Kidney (tissue), 14 donors: ENCODE measurements around the gene WDR64. TPM values are rescaled to one million over a fixed set of nuclear protein-coding genes. Genes with fewer than 3 reads are reported as not detected.

Source experiments
- DNase-seq, 5 donors: peaks; one replicate each; pipeline ENCODE4 v3.0.0-alpha.2; 2013 to 2020
- FAIRE-seq: peaks from 2 replicates; lab custom pipeline; 2012; peaks lifted over from hg19 to GRCh38; lab: Jason Lieb, UNC
- H3K27ac ChIP-seq, 2 donors: one replicate each; pipeline ENCODE4 v1.7.0; 2013; ENCODE audit warnings: low read depth in 2 of 2, low read length in 2 of 2, inconsistent platforms in 1 of 2
- H3K27me3 ChIP-seq: one replicate; pipeline ENCODE4 v1.7.1; 2013; ENCODE audit warnings: low read length, inconsistent platforms; ENCODE audit not compliant: control insufficient read depth, insufficient read depth
- H3K36me3 ChIP-seq, 3 donors: one replicate each; pipeline versions ENCODE4 v1.7.0 to v1.7.1; 2013; ENCODE audit warnings: low read length in 3 of 3, control low read depth in 1 of 3, inconsistent platforms in 1 of 3; ENCODE audit not compliant: insufficient read depth in 3 of 3, control insufficient read depth in 2 of 3
- H3K4me1 ChIP-seq, 3 donors: one replicate each; pipeline versions ENCODE4 v1.7.0 to v1.7.1; 2013; ENCODE audit warnings: low read length in 3 of 3, inconsistent platforms in 1 of 3, low read depth in 1 of 3; ENCODE audit not compliant: control insufficient read depth in 2 of 3, insufficient read depth in 2 of 3
- H3K4me3 ChIP-seq, 3 donors: one replicate each; pipeline versions ENCODE4 v1.7.0 to v1.8.1; 2013; ENCODE audit warnings: low read length in 3 of 3, control low read depth in 1 of 3, inconsistent platforms in 1 of 3
- H3K9ac ChIP-seq, 3 donors: one replicate each; pipeline versions ENCODE4 v1.7.0 to v1.7.1; 2013; ENCODE audit warnings: low read length in 3 of 3, control low read depth in 1 of 3, inconsistent platforms in 1 of 3
- H3K9me3 ChIP-seq, 3 donors: one replicate each; pipeline versions ENCODE4 v1.7.0 to v1.7.1; 2013; ENCODE audit warnings: low read length in 3 of 3, control low read depth in 1 of 3, inconsistent platforms in 1 of 3; ENCODE audit not compliant: control insufficient read depth in 2 of 3, insufficient read depth in 1 of 3
- CTCF ChIP-seq: IDR thresholded peaks from 3 replicates; pipeline ENCODE4 v1.5.1; 2012; ENCODE audit warnings: mild to moderate bottlenecking, moderate library complexity, borderline replicate concordance; ENCODE audit not compliant: insufficient read depth; ENCODE audit errors: extremely low read depth
- intact Hi-C: fragments of 100-400 bp; cut with DNase I; formaldehyde crosslinking; loops from one replicate; pipeline ENCODE4 v1.11.1; 2022
- polyA plus RNA-seq: library from polyadenylated mRNA; stranded (reverse); fragments of 350-450 nt; fragmentation: Illumina TruSeq; extraction: RNeasy Lipid Tissue Mini Kit (QIAGEN cat#74804); gene quantifications from one replicate; pipeline ENCODE4 v1.2.3, GENCODE V29; 2014; ENCODE audit warnings: low read depth, low replicate concordance; ENCODE audit not compliant: insufficient read depth
- total RNA-seq: library from RNA; stranded (reverse); fragmentation: NEBNext Ultra II Directional; extraction: Animal tissue kit (Norgen Biotek cat#: 25700); gene quantifications from one replicate; pipeline ENCODE4 v1.2.1, GENCODE V29; 2021
- donor health status: control.
- donor health status: control.
- donor health status: control.
- donor health status: control.
- donor health status: control.
- donor health status: DM: yes; HTN: yes; CAD: no.
- donor health status: Normal renal cell carcinoma (clear cell type).

The WDR64 gene
- total and polyA plus RNA-seq, 2 donors from 2014 or later, result not detected

GRCh38 chr1:241827264-241827663 is 175.2 kb downstream of the WDR64 start:
- no peaks in the 10 kb centered on the region for H3K27me3 ChIP-seq
- no peak for FAIRE-seq
- intact Hi-C loops, result no loop called here

GRCh38 chr1:241828463-241829021 is 176.5 kb downstream of the WDR64 start:
- Histone ChIP-seq H3K27me3 (no peaks in the 10 kb centered on the region), H3K4me1 (no peaks in the 10 kb centered on the region), H3K9ac (no peak overlapping the region), H3K4me3 (no peak overlapping the region), H3K9me3 (no peaks in the 10 kb centered on the region), H3K36me3 (no peaks in the 10 kb centered on the region), H3K27ac (no peak overlapping the region)
- DNase-seq, result peak in 1 of 5 donors; percentile 11
- intact Hi-C loops, result no loop called here
- TF ChIP-seq CTCF, result no peak
- no peak for FAIRE-seq

More at GRCh38 chr1:241827264-241827663, 175.2 kb downstream of the WDR64 start:
- no peaks in the 10 kb centered on the region for H3K9me3 ChIP-seq
- H3K4me1 ChIP-seq, result no peaks in the 10 kb centered on the region
- H3K27ac ChIP-seq, result no peak overlapping the region
- no peak overlapping the region for H3K4me3 ChIP-seq
- no peak for TF ChIP-seq CTCF
- no peaks in the 10 kb centered on the region for H3K36me3 ChIP-seq
- H3K9ac ChIP-seq, result no peak overlapping the region
- no peak for DNase-seq

GRCh38 chr1:241829468-241829867 is 177.4 kb downstream of the WDR64 start:
- no peak for DNase-seq
- intact Hi-C loops, result no loop called here
- H3K9ac ChIP-seq, result no peak overlapping the region
- no peak overlapping the region for H3K4me3 ChIP-seq
- H3K9me3 ChIP-seq, result no peaks in the 10 kb centered on the region
- no peaks in the 10 kb centered on the region for H3K36me3 ChIP-seq
- TF ChIP-seq CTCF, result no peak
- no peak overlapping the region for H3K27ac ChIP-seq
- FAIRE-seq, result no peak
- H3K4me1 ChIP-seq, result no peaks in the 10 kb centered on the region
- H3K27me3 ChIP-seq, result no peaks in the 10 kb centered on the region
